Measurements from ENCODE around the gene MT3. TPM values are rescaled to one million over a fixed set of nuclear protein-coding genes. Genes with fewer than 3 reads are reported as not detected.

MT3 gene
- total and polyA plus RNA-seq, 2 experiments from 2014 or later = not detected

- H3K27me3 Mint-ChIP-seq (ENCODE audit: insufficient read depth, low read depth, poor library complexity) = peaks cover 100% of the 10 kb centered on the region
- peak overlapping the region; percentile 76; the same call in 2 of the 3 replicates for H3K4me3 Mint-ChIP-seq
- no peak overlapping the region for H3K27ac ChIP-seq (ENCODE audit: low read depth)
- H3K79me2 ChIP-seq (replicated peaks; ENCODE audit: insufficient read depth) = no peaks in the 10 kb centered on the region
- H3K36me3 Mint-ChIP-seq (ENCODE audit: low read depth) = peaks cover 12% of the 10 kb centered on the region; the same call in 2 of the 3 replicates
- peaks cover 19% of the 10 kb centered on the region for H4K20me1 ChIP-seq (replicated peaks; ENCODE audit: insufficient read depth)
- H3K4me3 ChIP-seq = no peak overlapping the region; the same call in 1 of the 2 replicates
- peaks cover 4% of the 10 kb centered on the region; the same call in 1 of the 2 replicates for H3F3A ChIP-seq (replicated peaks; ENCODE audit: low read depth)
- no peaks in the 10 kb centered on the region for H3K36me3 ChIP-seq (ENCODE audit: insufficient read depth)
- no peaks in the 10 kb centered on the region; the same call in 2 of the 3 replicates for H3K9me3 Mint-ChIP-seq
- no peak for ATAC-seq
- H3K4me1 Mint-ChIP-seq = peaks cover 27% of the 10 kb centered on the region
- H3K4me1 ChIP-seq (ENCODE audit: insufficient read depth) = peaks cover 14% of the 10 kb centered on the region; the same call in 1 of the 2 replicates
- no peak overlapping the region for H2AFZ ChIP-seq
- TF ChIP-seq ETS1 (IDR thresholded peaks at IDR 0.05) (no peak), EZH2 (IDR thresholded peaks at IDR 0.05; ENCODE audit: low read depth, unreplicated experiment) (peak; percentile 62), POLR2AphosphoS5 (IDR thresholded peaks at IDR 0.05; ENCODE audit: low read depth) (no peak)
- H3K4me2 ChIP-seq = no peak overlapping the region
- H3K27ac Mint-ChIP-seq = no peak overlapping the region
- no peaks in the 10 kb centered on the region for H3K9me2 ChIP-seq (ENCODE audit: insufficient read depth)
- H3K27me3 ChIP-seq (ENCODE audit: insufficient read depth) = peaks cover 100% of the 10 kb centered on the region
- no peak for DNase-seq (ENCODE audit: low spot score)
These were observed 41.9 kb downstream of the MT3 start for GRCh38 chr16:56631197-56631596.

GRCh38 chr16:56631832-56632155 lies 42.5 kb downstream of the MT3 start:
- peaks cover 14% of the 10 kb centered on the region; the same call in 1 of the 2 replicates for H3K4me1 ChIP-seq (ENCODE audit: insufficient read depth)

More at GRCh38 chr16:56631832-56632155, 42.5 kb downstream of the MT3 start:
- peaks cover 100% of the 10 kb centered on the region for H3K27me3 ChIP-seq (ENCODE audit: insufficient read depth)
- no peak for DNase-seq (ENCODE audit: low spot score)
- H3K9me2 ChIP-seq (ENCODE audit: insufficient read depth) = no peaks in the 10 kb centered on the region
- Mint-ChIP-seq H3K27me3 (ENCODE audit: insufficient read depth, low read depth, poor library complexity) (peaks cover 100% of the 10 kb centered on the region), H3K9me3 (no peaks in the 10 kb centered on the region; the same call in 2 of the 3 replicates), H3K27ac (no peak overlapping the region), H3K4me3 (peak overlapping the region; percentile 76), H3K36me3 (ENCODE audit: low read depth) (peaks cover 6% of the 10 kb centered on the region; the same call in 2 of the 3 replicates), H3K4me1 (peaks cover 26% of the 10 kb centered on the region)
- peak overlapping the region; percentile 60 for H3K4me3 ChIP-seq
- H3F3A ChIP-seq (replicated peaks; ENCODE audit: low read depth) = peaks cover 4% of the 10 kb centered on the region; the same call in 1 of the 2 replicates
- H2AFZ ChIP-seq = no peak overlapping the region; the same call in 1 of the 2 replicates
- H3K36me3 ChIP-seq (ENCODE audit: insufficient read depth) = no peaks in the 10 kb centered on the region
- peak overlapping the region; percentile 85 for H3K4me2 ChIP-seq
- no peaks in the 10 kb centered on the region for H3K79me2 ChIP-seq (replicated peaks; ENCODE audit: insufficient read depth)
- H4K20me1 ChIP-seq (replicated peaks; ENCODE audit: insufficient read depth) = peaks cover 19% of the 10 kb centered on the region
- no peak overlapping the region for H3K27ac ChIP-seq (ENCODE audit: low read depth)
- TF ChIP-seq EZH2 (IDR thresholded peaks at IDR 0.05; ENCODE audit: low read depth, unreplicated experiment) (peak; percentile 89), REST (IDR thresholded peaks at IDR 0.05; ENCODE audit: unreplicated experiment) (no peak), EZH2phosphoT487 (IDR thresholded peaks at IDR 0.05; ENCODE audit: unreplicated experiment) (peak; percentile 18)
- ATAC-seq = no peak

Measured in GM23338 (cell line).